HG03442 (cell line): ENCODE results near the gene TJAP1.

ENCODE experiments used
- ATAC-seq: cut with Tn5 transposase; IDR thresholded peaks from one replicate; pipeline ENCODE4 v1.9.1; 2021; ENCODE audit warnings: mild to moderate bottlenecking, moderate library complexity; ENCODE audit not compliant: unreplicated experiment

TJAP1 gene

GRCh38 chr6:43477235-43478007 is at the start of gene TJAP1:
Gene TJAP1 (plus strand): TSS chr6:43477570. CDS start chr6:43499002, 21,432 bp downstream.
- peak; percentile 93 for ATAC-seq

GRCh38 chr6:43428112-43428570 is 49.2 kb upstream of the TJAP1 start:
- ATAC-seq, result no peak

- no peak for ATAC-seq
Measured at GRCh38 chr6:43428874-43429273, 48.5 kb upstream of the TJAP1 start.

- ATAC-seq, result no peak
Measured at GRCh38 chr6:43432009-43432945, 45.1 kb upstream of the TJAP1 start.

GRCh38 chr6:43433148-43433547 is 44.2 kb upstream of the TJAP1 start:
- ATAC-seq, result no peak

GRCh38 chr6:43434001-43434840 is 43.1 kb upstream of the TJAP1 start:
- ATAC-seq, result no peak

- ATAC-seq, result no peak
Measured at GRCh38 chr6:43434943-43435342, 42.4 kb upstream of the TJAP1 start.

GRCh38 chr6:43435682-43436437 is 41.5 kb upstream of the TJAP1 start:
- ATAC-seq, result no peak

- ATAC-seq, result no peak
Measured at GRCh38 chr6:43436577-43437282, 40.6 kb upstream of the TJAP1 start.

GRCh38 chr6:43437700-43438099 is 39.7 kb upstream of the TJAP1 start:
- ATAC-seq, result no peak

- ATAC-seq, result no peak
Measured at GRCh38 chr6:43442935-43443334, 34.4 kb upstream of the TJAP1 start.

- ATAC-seq, result no peak
Measured at GRCh38 chr6:43444036-43444435, 33.3 kb upstream of the TJAP1 start.

- no peak for ATAC-seq
Measured at GRCh38 chr6:43444582-43444981, 32.8 kb upstream of the TJAP1 start.

- no peak for ATAC-seq
Measured at GRCh38 chr6:43445576-43445975, 31.8 kb upstream of the TJAP1 start.

- ATAC-seq, result no peak
Measured at GRCh38 chr6:43447604-43448003, 29.8 kb upstream of the TJAP1 start.

- no peak for ATAC-seq
Measured at GRCh38 chr6:43448916-43449315, 28.5 kb upstream of the TJAP1 start.

GRCh38 chr6:43450699-43451131 is 26.7 kb upstream of the TJAP1 start:
- no peak for ATAC-seq

- no peak for ATAC-seq
Measured at GRCh38 chr6:43451348-43451747, 26.0 kb upstream of the TJAP1 start.

GRCh38 chr6:43451939-43452338 is 25.4 kb upstream of the TJAP1 start:
- no peak for ATAC-seq
